Measurements from ENCODE around the gene STARD4.
A peak's percentile ranks its signal among the peaks of the same experiment; 100 is the strongest.

The STARD4 gene

DNA sequence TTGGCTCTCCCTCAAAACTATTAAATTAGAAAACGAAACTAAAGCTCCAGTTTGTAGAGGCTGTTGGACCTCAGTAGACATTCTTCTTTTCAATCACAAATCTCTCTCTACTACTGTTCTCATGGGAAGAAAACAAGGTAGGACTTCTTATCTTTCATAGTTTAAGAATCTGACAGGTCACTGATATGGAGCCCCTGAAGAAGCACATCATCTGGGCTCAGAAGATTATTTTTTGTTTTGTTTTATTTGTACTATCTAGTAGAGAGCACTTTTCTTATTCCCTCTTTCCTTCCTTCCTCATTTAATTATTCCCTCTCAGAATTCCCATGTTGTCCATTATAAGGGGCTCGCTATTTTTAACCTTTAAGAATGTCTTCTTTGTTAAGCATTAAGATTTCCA, 26.3 kb downstream of the STARD4 start:
- no peak overlapping the region for H3K27ac ChIP-seq (ENCODE audit: poor library complexity, severe bottlenecking)
- no peak for ATAC-seq (ENCODE audit: low read depth)

DNA sequence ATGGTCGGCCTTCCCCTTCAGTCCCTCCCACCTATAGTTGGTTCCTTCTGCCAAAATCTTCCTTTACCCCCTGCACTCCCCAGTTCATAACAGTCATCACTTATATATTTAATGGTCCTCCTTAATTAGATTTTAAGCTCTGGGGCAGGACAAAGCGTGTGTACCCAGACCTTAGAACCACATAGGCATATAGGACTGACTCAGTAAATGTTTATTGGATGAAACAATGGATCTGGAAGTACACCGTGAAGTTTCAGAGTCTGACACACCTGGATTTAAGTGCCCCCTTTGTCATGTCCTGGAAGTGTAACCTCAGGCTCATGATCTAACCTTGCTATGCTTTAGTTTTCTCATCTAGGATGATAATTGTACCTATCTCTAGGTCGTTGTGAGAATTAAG, 32.0 kb downstream of the STARD4 start:
- ATAC-seq (ENCODE audit: low read depth) = no peak

More for the DNA sequence above, 26.3 kb downstream of the STARD4 start:
- no peak for TF ChIP-seq CTCF (IDR thresholded peaks at IDR 0.05; ENCODE audit: poor library complexity, severe bottlenecking)
- Histone ChIP-seq H3K36me3 (ENCODE audit: low read depth) (no peaks in the 10 kb centered on the region), H3K9me3 (ENCODE audit: severe bottlenecking) (no peaks in the 10 kb centered on the region), H3K4me1 (ENCODE audit: insufficient read depth, poor library complexity, severe bottlenecking) (no peaks in the 10 kb centered on the region), H3K4me3 (ENCODE audit: severe bottlenecking) (no peak overlapping the region), H3K27me3 (ENCODE audit: insufficient read depth, poor library complexity, severe bottlenecking) (no peaks in the 10 kb centered on the region)
- DNase-seq (ENCODE audit: low spot score) = no peak

GRCh38 chr5:111478898-111479297, 33.4 kb downstream of the STARD4 start:
- no peak for TF ChIP-seq CTCF (IDR thresholded peaks at IDR 0.05; ENCODE audit: poor library complexity, severe bottlenecking)
- ATAC-seq (ENCODE audit: low read depth) (no peak), DNase-seq (ENCODE audit: low spot score) (no peak)
- H3K27ac ChIP-seq (ENCODE audit: poor library complexity, severe bottlenecking) = no peak overlapping the region
- H3K4me3 ChIP-seq (ENCODE audit: severe bottlenecking) = no peak overlapping the region
- H3K4me1 ChIP-seq (ENCODE audit: insufficient read depth, poor library complexity, severe bottlenecking) = no peaks in the 10 kb centered on the region
- no peaks in the 10 kb centered on the region for H3K27me3 ChIP-seq (ENCODE audit: insufficient read depth, poor library complexity, severe bottlenecking)
- no peaks in the 10 kb centered on the region for H3K9me3 ChIP-seq (ENCODE audit: severe bottlenecking)
- no peaks in the 10 kb centered on the region for H3K36me3 ChIP-seq (ENCODE audit: low read depth)

More for the DNA sequence above, 32.0 kb downstream of the STARD4 start:
- H3K9me3 ChIP-seq (ENCODE audit: severe bottlenecking) = no peaks in the 10 kb centered on the region
- H3K27ac ChIP-seq (ENCODE audit: poor library complexity, severe bottlenecking) = no peak overlapping the region
- H3K36me3 ChIP-seq (ENCODE audit: low read depth) = no peaks in the 10 kb centered on the region
- no peaks in the 10 kb centered on the region for H3K4me1 ChIP-seq (ENCODE audit: insufficient read depth, poor library complexity, severe bottlenecking)
- no peak for TF ChIP-seq CTCF (IDR thresholded peaks at IDR 0.05; ENCODE audit: poor library complexity, severe bottlenecking)
- H3K4me3 ChIP-seq (ENCODE audit: severe bottlenecking) = no peak overlapping the region
- no peak for DNase-seq (ENCODE audit: low spot score)
- no peaks in the 10 kb centered on the region for H3K27me3 ChIP-seq (ENCODE audit: insufficient read depth, poor library complexity, severe bottlenecking)

DNA sequence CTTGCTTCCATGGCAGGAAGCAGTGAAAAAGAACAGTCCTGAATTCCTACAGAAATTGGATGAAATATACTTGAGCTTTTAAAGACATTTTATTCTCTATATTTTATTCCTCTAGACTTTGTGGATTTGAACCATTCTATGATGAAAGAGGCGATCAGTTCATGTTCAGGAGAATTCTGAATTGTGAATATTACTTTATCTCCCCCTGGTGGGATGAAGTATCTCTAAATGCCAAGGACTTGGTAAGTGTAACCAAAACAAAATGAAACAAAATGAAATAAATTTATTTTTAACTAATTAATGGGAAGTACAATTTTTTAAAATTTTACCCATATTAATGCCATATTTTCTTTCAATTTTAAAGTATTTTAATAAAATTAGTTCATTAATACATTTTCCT, 34.1 kb downstream of the STARD4 start:
- no peaks in the 10 kb centered on the region for H3K36me3 ChIP-seq (ENCODE audit: low read depth)
- no peak for ATAC-seq (ENCODE audit: low read depth)
- TF ChIP-seq CTCF (IDR thresholded peaks at IDR 0.05; ENCODE audit: poor library complexity, severe bottlenecking) = peak; percentile 54

GRCh38 chr5:111472579-111472978, 39.8 kb downstream of the STARD4 start:
- Histone ChIP-seq H3K27ac (ENCODE audit: poor library complexity, severe bottlenecking) (no peak overlapping the region), H3K4me3 (ENCODE audit: severe bottlenecking) (no peak overlapping the region), H3K4me1 (ENCODE audit: insufficient read depth, poor library complexity, severe bottlenecking) (peaks cover 2% of the 10 kb centered on the region), H3K9me3 (ENCODE audit: severe bottlenecking) (no peaks in the 10 kb centered on the region), H3K36me3 (ENCODE audit: low read depth) (no peaks in the 10 kb centered on the region), H3K27me3 (ENCODE audit: insufficient read depth, poor library complexity, severe bottlenecking) (no peaks in the 10 kb centered on the region)
- no peak for DNase-seq (ENCODE audit: low spot score)
- no peak for ATAC-seq (ENCODE audit: low read depth)
- no peak for TF ChIP-seq CTCF (IDR thresholded peaks at IDR 0.05; ENCODE audit: poor library complexity, severe bottlenecking)

More for the DNA sequence above, 34.1 kb downstream of the STARD4 start:
- no peak for DNase-seq (ENCODE audit: low spot score)
- Histone ChIP-seq H3K27me3 (ENCODE audit: insufficient read depth, poor library complexity, severe bottlenecking) (no peaks in the 10 kb centered on the region), H3K4me1 (ENCODE audit: insufficient read depth, poor library complexity, severe bottlenecking) (no peaks in the 10 kb centered on the region), H3K9me3 (ENCODE audit: severe bottlenecking) (no peaks in the 10 kb centered on the region), H3K27ac (ENCODE audit: poor library complexity, severe bottlenecking) (no peak overlapping the region), H3K4me3 (ENCODE audit: severe bottlenecking) (no peak overlapping the region)

Data from RWPE2 (cell line).